Activated T-helper 9 cell treated with anti-CD3 and anti-CD28 coated beads, Interleukin-2, amount 50 U/mL, for 16 hours (primary cell): Measurements from ENCODE around the gene GNB5.
"Not testable (repeated sequence)": the region's sequence is repeated elsewhere in the genome, so short reads cannot be mapped to it uniquely, and the experiment has no call there.

Source experiments
- DNase-seq: peaks from one replicate; pipeline ENCODE4 v3.0.0-alpha.2; 2020; ENCODE audit warnings: low read depth

GNB5 gene

DNA sequence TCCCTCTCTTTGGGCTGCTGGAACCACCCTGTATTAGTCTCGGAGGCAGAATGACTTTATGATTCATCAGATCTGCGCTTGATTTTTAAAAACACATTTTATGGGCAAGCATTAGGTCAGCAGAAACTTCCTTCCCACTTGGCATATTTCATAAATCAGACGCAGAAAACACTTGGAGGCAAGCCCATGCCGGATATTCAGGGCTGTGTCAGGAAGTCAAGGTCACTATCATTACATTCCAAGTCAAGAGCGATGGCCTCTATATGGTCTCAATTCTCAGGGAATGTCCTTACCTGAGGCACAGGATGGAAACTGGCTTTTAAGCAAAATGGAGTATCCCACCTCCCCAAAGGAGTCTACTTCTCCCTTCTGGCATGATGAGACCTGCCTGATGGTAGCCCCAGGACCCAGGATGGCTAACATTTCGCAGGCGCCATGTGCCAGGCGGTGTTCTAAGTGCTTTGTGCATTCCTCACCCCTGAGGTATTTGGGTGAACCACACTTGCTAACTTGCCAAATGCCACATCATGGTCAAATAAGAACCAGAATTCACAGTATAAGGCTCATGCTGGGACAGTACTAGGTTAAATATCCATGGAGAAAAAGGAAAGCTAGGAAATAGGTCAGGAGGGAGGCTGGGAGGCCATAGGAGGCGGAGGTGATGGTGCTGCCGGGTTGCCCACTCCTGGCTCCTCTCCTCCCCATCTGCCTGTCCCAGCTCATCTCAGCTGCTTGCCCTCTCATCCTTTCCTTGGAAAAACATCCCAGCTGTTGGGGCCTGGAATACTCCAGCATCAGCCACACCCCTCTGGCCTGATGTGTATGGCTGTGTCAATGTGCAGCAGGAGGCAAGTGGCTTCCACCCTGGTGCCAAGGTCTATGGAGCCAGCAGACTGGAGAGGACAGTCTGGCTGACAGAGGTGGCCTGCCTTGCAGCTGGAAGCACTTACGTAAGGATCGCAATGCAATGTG, 97.4 kb downstream of the GNB5 start:
- DNase-seq, result no peak

DNA sequence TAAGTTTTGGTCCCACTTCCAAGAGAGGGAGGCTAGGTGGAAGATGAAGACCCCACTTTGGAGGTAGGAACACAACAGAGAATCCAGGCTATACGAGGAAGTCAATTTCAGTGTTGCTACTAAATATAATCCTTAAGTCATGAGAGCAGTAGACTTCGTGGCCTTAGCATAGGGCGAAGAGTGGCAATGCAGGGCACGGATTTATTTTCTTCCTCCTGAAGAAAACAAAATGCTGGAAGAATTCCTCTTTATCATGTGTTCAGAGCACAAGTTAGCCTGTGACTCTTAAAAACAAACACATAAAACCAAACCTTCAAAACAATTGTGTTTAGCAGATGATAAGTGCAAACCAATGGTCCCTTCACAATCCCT, 98.0 kb downstream of the GNB5 start:
- DNase-seq, result no peak

DNA sequence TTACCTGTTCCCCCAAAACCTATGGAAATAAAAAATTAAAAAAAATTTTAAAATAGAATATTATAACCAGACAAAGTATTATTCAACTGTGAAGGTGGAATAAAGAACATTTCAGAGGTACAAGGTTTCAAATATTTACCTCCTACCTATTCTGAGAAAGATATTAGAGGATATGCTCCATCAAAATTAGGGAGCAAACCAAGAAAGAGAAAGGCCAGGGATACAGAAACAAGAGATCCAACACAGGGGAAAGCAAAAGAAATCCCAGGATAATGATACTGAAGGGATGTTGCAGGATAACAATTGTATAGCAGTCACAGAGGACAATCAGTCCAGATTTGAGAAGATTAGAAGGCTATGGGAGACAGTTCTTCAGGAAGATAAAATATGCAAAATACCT, 101.0 kb downstream of the GNB5 start:
- DNase-seq, result no peak

- no peak for DNase-seq
These were observed 105.0 kb downstream of the GNB5 start for GRCh38 chr15:52086011-52086786.

GRCh38 chr15:52085299-52085698, 105.9 kb downstream of the GNB5 start:
- no peak for DNase-seq

DNA sequence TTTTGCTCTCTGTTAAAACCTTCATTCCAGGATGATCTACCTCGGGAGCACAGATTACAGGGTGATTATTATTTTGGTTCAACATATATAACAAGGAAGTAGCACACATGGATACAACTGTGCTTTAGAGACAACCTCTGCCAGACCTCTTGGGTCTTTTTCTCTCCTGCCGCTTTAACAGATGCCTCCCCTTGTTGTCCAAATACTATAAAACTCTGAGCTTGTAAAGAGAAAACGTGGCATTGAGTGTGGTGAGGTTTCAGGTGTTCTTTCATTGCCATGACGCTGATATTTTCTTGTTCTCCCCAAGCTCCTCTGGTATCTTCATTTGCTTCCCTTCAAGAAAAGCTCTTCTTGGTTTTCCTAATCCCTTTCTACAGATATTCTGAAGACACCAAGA, 107.6 kb downstream of the GNB5 start:
- DNase-seq, result no peak

- DNase-seq, result not testable (repeated sequence)
These were observed 108.2 kb downstream of the GNB5 start for GRCh38 chr15:52083037-52083359.

- DNase-seq, result no peak
These were observed 108.8 kb downstream of the GNB5 start for GRCh38 chr15:52082197-52083036.

DNA sequence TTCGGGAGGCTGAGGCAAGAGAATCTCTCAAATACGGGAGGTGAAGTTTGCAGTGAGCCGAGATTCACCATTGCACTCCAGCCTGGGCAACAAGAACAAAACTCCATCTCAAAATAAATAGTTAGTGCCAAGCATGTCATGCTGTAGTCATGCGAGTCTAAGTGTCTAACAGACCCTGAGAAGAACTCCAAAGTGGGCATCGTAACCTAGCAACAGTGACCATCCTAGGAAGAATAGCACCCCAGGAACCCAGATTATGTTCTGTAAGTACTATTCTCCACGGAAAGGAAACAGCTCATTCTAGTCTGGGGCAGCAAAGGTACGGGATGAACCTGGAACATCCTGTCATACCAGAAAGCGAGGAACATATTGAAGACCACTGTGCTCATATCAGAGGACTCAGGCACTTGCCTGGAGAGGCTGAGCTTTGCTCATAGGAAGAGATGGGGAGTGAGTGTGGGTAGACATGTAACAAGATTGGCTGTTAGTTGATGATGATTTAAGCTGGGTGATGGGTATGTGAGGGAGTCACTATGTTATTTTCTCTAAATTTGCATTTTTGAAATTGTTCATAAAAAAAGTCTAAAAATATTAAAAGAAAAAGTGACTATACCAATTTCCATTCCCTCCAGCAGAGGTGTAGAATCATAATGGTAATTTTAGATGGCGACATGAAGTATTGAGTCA, 110.3 kb downstream of the GNB5 start:
- no peak for DNase-seq

DNA sequence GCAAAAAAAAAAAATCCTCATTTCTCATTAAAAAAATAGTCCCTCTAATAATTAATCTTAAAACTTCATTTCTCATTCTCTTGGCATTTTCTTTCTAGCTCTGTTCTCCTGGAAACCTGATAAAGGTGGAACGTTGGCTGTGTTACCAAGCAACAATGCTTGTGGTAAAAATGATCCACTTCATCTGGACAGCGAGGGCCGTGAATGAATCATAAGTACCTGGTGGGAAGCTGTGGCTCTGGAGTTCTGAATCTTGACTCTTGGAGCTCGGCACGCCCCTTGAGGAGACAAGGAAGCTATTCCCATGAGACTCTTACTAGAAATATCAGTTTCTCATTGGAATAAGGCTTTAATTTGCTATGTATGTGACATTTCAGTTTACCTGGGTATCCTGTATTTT, 111.2 kb downstream of the GNB5 start:
- DNase-seq, result no peak

GRCh38 chr15:52078876-52079700, 112.1 kb downstream of the GNB5 start:
- peak; percentile 68 for DNase-seq

GRCh38 chr15:52078197-52078875, 112.9 kb downstream of the GNB5 start:
- no peak for DNase-seq

DNA sequence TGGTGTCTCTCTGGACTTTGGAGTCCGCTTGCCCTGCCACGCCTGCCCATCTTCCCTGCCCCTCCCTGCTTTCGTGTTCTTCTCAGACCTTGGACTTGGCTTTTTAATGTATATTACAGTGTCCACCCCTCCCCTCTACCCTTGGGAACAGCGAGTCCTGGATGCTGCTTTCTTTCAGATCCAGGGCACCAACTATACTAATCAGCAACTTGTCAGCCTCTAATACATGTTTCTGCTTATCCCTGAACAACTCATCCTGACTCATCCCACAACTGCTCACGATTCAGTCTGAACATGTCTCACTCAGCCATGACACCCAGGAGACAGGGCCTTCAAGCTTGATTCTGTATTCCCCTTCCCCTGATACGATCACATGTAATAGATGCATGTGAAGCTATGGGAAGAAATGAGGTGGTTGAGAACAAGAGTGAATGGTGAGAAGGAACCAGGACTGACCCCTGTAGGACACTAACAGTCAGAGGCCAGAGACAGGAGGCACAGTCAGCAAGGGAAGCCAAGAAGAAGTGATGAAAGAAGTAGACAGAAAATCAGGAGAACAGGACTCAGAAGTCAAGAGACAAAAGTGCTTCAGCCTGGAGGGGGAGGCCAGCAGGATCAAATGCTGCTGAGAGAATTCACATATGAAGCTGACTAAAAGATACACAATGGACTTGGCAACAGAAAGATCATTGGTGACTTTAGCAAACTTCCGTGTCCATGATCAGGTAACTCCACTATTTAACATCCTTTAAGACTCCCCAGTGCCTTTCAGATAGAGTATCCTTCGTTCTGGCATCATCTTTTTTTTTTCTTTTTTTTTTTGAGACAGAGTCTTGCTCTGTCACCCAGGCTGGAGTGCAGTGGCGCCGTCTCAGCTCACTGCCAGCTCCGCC, 114.1 kb downstream of the GNB5 start:
- DNase-seq, result no peak

DNA sequence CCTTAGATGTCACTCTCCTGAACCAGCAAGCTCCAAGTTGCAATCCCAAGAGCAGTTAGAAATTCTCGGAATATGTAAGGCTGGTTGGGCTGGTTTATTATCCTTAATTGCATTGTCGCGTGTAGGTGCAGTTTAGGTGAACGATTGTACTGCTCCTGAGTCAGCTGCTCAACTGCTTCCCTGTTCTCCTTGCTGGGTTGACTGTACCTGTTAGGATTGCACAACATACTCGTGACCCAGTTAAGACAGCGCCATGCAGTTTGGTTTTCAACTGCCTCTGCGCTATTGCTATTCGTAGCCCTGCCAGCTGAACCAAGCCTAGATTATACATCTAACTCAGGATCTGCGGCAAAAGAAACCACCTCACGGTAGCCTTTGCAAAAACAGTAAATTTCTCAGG, 119.6 kb downstream of the GNB5 start:
- DNase-seq, result no peak

DNA sequence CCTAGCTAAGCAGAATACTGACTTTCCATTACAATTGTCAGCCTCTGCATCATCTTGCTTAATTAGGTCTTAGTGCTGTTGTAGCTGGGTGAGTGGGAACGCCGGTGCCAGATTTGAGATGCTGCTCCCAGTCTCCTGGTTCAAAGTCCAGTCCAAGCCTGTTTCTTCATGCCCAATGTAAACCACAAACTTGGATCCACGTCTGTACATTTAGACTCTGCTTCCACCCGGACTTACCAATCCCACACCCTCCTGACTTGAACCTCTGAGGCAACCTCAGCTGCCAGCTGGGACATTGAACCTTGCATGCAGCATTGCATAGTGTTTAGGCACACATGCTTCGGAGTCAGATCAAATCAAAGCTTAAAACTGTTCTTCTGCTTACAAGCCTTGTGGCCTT, 121.6 kb downstream of the GNB5 start:
- no peak for DNase-seq

- no peak for DNase-seq
These were observed 123.1 kb downstream of the GNB5 start for GRCh38 chr15:52068004-52068615.

- DNase-seq, result no peak
These were observed 123.7 kb downstream of the GNB5 start for GRCh38 chr15:52067545-52067926.

DNA sequence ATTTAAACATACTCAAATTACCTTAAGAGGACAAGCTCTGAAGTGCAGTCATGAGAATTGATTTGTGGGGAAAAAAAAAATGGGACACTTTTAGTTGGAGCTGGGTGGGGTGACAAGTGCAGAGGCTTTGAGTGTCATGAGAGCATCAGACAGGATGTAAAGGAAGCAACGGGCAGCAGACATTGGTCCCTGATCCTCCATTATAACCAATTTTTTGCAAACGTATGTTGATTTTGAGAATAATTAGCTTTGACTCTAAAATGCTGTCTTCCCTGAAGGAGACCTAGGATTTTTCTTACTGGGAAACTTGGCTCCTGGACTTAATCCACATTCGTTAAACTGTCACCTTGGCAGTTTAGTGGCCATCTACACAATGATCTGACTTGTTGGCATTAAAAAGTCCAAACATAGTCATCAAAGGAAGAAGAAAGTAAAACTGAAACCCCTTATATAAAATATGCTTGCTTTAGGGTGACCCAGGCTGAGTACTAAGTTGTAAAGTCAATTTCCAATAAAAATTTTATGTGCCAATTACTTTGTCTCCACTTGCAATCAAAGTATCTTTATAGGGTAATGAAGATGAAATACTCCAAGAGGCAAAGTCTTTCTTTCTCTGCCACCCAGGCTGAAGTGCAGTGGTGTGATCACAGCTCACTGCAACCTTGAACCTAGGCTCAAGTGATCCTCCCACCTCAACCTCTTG, 124.2 kb downstream of the GNB5 start:
- DNase-seq, result no peak
